ENCODE results near the gene IDS.
A peak's percentile ranks its signal among the peaks of the same experiment; 100 is the strongest.
"Not testable (repeated sequence)": the region's sequence is repeated elsewhere in the genome, so short reads cannot be mapped to it uniquely, and the experiment has no call there.

Gene IDS

GRCh38 chrX:149506349-149506748, 1.2 kb upstream of the IDS start:
- no peak overlapping the region for H3K27ac ChIP-seq
- H3K4me3 ChIP-seq (IDR thresholded peaks at IDR 0.05; ENCODE audit: insufficient read depth, low read depth, low read length), result no peak overlapping the region
- no peak overlapping the region for H3K4me2 ChIP-seq
- no peak overlapping the region for H2AFZ ChIP-seq (ENCODE audit: low read depth)
- H3K9ac ChIP-seq, result no peak overlapping the region
- no peaks in the 10 kb centered on the region for H3K79me2 ChIP-seq (ENCODE audit: insufficient read depth, low read depth)
- H4K20me1 ChIP-seq (ENCODE audit: insufficient read depth), result no peaks in the 10 kb centered on the region
- peaks cover 24% of the 10 kb centered on the region for H3K4me1 ChIP-seq (ENCODE audit: low read depth, poor library complexity, severe bottlenecking)
- no peak for TF ChIP-seq CTCF (conservative IDR thresholded peaks at IDR 0.05; ENCODE audit: low read depth, low read length)
- H3K27me3 ChIP-seq (ENCODE audit: insufficient read depth, low read depth), result no peaks in the 10 kb centered on the region
- no peaks in the 10 kb centered on the region for H3K36me3 ChIP-seq (ENCODE audit: insufficient read depth)

GRCh38 chrX:149505671-149506070, 565 bp upstream of the IDS start:
- H3K27me3 ChIP-seq (ENCODE audit: insufficient read depth, low read depth), result no peaks in the 10 kb centered on the region
- TF ChIP-seq CTCF (conservative IDR thresholded peaks at IDR 0.05; ENCODE audit: low read depth, low read length), result no peak
- no peaks in the 10 kb centered on the region for H4K20me1 ChIP-seq (ENCODE audit: insufficient read depth)
- no peaks in the 10 kb centered on the region for H3K36me3 ChIP-seq (ENCODE audit: insufficient read depth)
- H3K27ac ChIP-seq, result peak overlapping the region; percentile 85; the same call in 1 of the 2 replicates
- H3K9ac ChIP-seq, result peak overlapping the region; percentile 67; the same call in 1 of the 2 replicates
- no peak overlapping the region for H3K4me3 ChIP-seq (IDR thresholded peaks at IDR 0.05; ENCODE audit: insufficient read depth, low read depth, low read length)
- H2AFZ ChIP-seq (ENCODE audit: low read depth), result peak overlapping the region; percentile 44
- H3K4me2 ChIP-seq, result peak overlapping the region; percentile 78
- no peaks in the 10 kb centered on the region for H3K79me2 ChIP-seq (ENCODE audit: insufficient read depth, low read depth)
- H3K4me1 ChIP-seq (ENCODE audit: low read depth, poor library complexity, severe bottlenecking), result peaks cover 30% of the 10 kb centered on the region

DNA sequence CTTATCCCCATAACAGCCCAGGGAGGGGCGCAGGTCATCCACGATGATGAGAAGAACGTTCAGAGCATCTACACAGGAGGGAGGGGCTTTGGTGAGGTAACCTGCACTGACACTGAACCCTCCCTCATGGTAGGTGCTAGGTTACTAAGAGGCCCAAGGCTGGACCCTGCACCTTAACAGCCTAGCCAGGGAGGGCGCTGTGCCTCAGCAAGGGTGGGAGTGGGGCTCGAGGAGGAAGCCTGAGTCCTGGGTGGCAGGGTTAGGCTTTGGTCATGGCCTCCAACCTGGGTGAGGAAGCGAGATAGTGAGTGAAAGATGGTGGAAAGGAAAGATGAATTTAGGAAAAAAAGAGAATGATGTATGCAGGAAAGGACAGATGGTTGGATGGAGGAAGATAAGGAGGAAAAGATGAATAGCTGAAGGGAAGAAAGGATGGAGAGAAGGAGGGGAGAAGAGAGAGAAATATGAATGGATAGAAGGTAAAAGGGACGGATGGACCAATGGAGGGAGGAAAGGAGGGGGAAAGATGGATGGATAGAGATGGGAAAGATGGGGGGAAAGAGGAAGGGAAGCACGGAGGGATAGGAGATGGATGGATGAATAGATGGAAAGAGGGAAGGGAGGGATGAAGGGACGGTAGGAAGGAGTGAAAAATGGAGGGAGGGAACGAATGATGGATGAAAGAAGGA, 736 bp downstream of the IDS start:
- peak overlapping the region; percentile 50 for H3K4me2 ChIP-seq
- H4K20me1 ChIP-seq (ENCODE audit: insufficient read depth), result no peaks in the 10 kb centered on the region
- H2AFZ ChIP-seq (ENCODE audit: low read depth), result no peak overlapping the region
- H3K79me2 ChIP-seq (ENCODE audit: insufficient read depth, low read depth), result no peaks in the 10 kb centered on the region
- H3K4me3 ChIP-seq (IDR thresholded peaks at IDR 0.05; ENCODE audit: insufficient read depth, low read depth, low read length), result no peak overlapping the region
- H3K4me1 ChIP-seq (ENCODE audit: low read depth, poor library complexity, severe bottlenecking), result peaks cover 35% of the 10 kb centered on the region
- no peaks in the 10 kb centered on the region for H3K27me3 ChIP-seq (ENCODE audit: insufficient read depth, low read depth)
- peak overlapping the region; percentile 67 for H3K9ac ChIP-seq
- H3K36me3 ChIP-seq (ENCODE audit: insufficient read depth), result no peaks in the 10 kb centered on the region
- peak overlapping the region; percentile 85 for H3K27ac ChIP-seq
- peak; percentile 75 for TF ChIP-seq CTCF (conservative IDR thresholded peaks at IDR 0.05; ENCODE audit: low read depth, low read length)

- not testable (repeated sequence) for H3K36me3 ChIP-seq (ENCODE audit: insufficient read depth); H3K79me2 ChIP-seq (ENCODE audit: insufficient read depth, low read depth); H2AFZ ChIP-seq (ENCODE audit: low read depth); H3K4me3 ChIP-seq (IDR thresholded peaks at IDR 0.05; ENCODE audit: insufficient read depth, low read depth, low read length); H4K20me1 ChIP-seq (ENCODE audit: insufficient read depth); H3K27me3 ChIP-seq (ENCODE audit: insufficient read depth, low read depth)
- Histone ChIP-seq H3K4me2 (peak overlapping the region; percentile 45; the same call in 1 of the 2 replicates), H3K27ac (peak overlapping the region; percentile 85), H3K4me1 (ENCODE audit: low read depth, poor library complexity, severe bottlenecking) (peaks cover 35% of the 10 kb centered on the region), H3K9ac (peak overlapping the region; percentile 67; the same call in 1 of the 2 replicates)
Measured at GRCh38 chrX:149503446-149503845, 1.7 kb downstream of the IDS start.

GRCh38 chrX:149502923-149503322, 2.2 kb downstream of the IDS start:
- H3K79me2 ChIP-seq (ENCODE audit: insufficient read depth, low read depth); H3K36me3 ChIP-seq (ENCODE audit: insufficient read depth); H3K27me3 ChIP-seq (ENCODE audit: insufficient read depth, low read depth); H2AFZ ChIP-seq (ENCODE audit: low read depth); H3K4me3 ChIP-seq (IDR thresholded peaks at IDR 0.05; ENCODE audit: insufficient read depth, low read depth, low read length); H4K20me1 ChIP-seq (ENCODE audit: insufficient read depth): not testable (repeated sequence)
- Histone ChIP-seq H3K4me2 (peak overlapping the region; percentile 45; the same call in 1 of the 2 replicates), H3K9ac (peak overlapping the region; percentile 67; the same call in 1 of the 2 replicates), H3K4me1 (ENCODE audit: low read depth, poor library complexity, severe bottlenecking) (peaks cover 35% of the 10 kb centered on the region), H3K27ac (peak overlapping the region; percentile 85)
